HUES6 (cell line): Measurements from ENCODE around the gene NEUROG1.
A peak's percentile ranks its signal among the peaks of the same experiment; 100 is the strongest.

Source experiments
- H3K27ac ChIP-seq: 2 replicates; pipeline ENCODE4 v1.7.0; 2013; ENCODE audit warnings: low read depth, mild to moderate bottlenecking, low read length, inconsistent platforms
- H3K27me3 ChIP-seq: 2 replicates; pipeline ENCODE4 v1.6.1; 2013; ENCODE audit warnings: low read length; ENCODE audit not compliant: control insufficient read depth, insufficient read depth
- H3K36me3 ChIP-seq: 2 replicates; pipeline ENCODE4 v1.6.1; 2013; ENCODE audit warnings: low read length; ENCODE audit not compliant: control insufficient read depth, insufficient read depth
- H3K4me1 ChIP-seq: 2 replicates; pipeline ENCODE4 v1.6.1; 2013; ENCODE audit warnings: low read length; ENCODE audit not compliant: control insufficient read depth, insufficient read depth
- H3K4me3 ChIP-seq: 2 replicates; pipeline ENCODE4 v1.5.1; 2013; ENCODE audit warnings: low read depth, low read length
- H3K9ac ChIP-seq: one replicate; pipeline ENCODE4 v1.6.1; 2013; ENCODE audit warnings: mild to moderate bottlenecking, low read length
- H3K9me3 ChIP-seq: 2 replicates; pipeline ENCODE4 v1.6.1; 2013; ENCODE audit warnings: low read depth, low read length; ENCODE audit not compliant: control insufficient read depth, insufficient read depth

NEUROG1 gene

DNA sequence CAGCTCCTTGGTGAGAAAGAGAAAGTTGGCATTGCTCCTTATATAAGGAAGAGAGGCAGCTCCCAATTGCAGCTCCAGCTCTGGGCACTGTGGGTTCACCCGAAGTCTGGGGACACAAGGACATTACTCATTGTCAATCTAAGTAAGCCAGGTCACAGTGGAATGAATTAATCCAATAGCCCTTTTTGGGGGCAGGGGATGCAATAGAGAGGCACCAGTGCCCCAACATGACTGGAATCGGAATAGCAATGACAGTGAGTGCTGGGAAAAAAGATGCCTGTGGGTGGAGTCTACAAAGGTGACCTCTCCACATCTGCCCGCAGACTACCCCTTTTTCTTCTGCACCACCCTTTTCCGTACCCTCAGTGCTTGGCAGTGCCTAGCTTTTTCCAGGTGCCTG, 11.1 kb upstream of the NEUROG1 start:
- peaks cover 99% of the 10 kb centered on the region for H3K27me3 ChIP-seq

DNA sequence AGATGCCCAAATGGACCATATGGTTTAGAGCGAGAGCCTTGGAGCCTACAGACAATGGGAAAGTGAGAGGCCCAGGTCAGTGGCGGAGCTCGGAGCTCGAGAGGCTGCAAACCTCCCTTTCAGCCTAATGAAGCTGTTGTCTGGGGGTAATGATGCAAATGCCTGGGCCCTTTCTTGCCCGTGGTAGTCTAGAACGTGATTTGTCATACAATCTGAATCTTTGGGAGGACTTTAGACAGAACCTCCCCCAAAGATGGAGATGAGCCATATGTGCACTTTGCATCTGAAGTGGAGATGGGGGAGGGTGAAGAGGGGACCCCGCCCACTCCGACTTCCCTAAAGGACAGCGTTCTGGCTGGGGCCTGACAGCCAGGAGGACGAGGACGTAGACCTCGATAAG, 10.3 kb upstream of the NEUROG1 start:
- Histone ChIP-seq H3K27ac (no peak overlapping the region), H3K9ac (no peak overlapping the region), H3K36me3 (no peaks in the 10 kb centered on the region), H3K4me3 (no peak overlapping the region), H3K9me3 (no peaks in the 10 kb centered on the region), H3K4me1 (peaks cover 12% of the 10 kb centered on the region), H3K27me3 (peaks cover 100% of the 10 kb centered on the region)

More for the DNA sequence above, 11.1 kb upstream of the NEUROG1 start:
- H3K27ac ChIP-seq: no peak overlapping the region
- no peaks in the 10 kb centered on the region for H3K36me3 ChIP-seq
- no peak overlapping the region for H3K4me3 ChIP-seq
- H3K4me1 ChIP-seq: peaks cover 12% of the 10 kb centered on the region
- H3K9me3 ChIP-seq: no peaks in the 10 kb centered on the region
- no peak overlapping the region for H3K9ac ChIP-seq

- H3K4me3 ChIP-seq: peak overlapping the region; percentile 41
- H3K27ac ChIP-seq: no peak overlapping the region
- H3K4me1 ChIP-seq: peaks cover 12% of the 10 kb centered on the region
- H3K27me3 ChIP-seq: peaks cover 100% of the 10 kb centered on the region
- H3K36me3 ChIP-seq: no peaks in the 10 kb centered on the region
- no peaks in the 10 kb centered on the region for H3K9me3 ChIP-seq
- H3K9ac ChIP-seq: no peak overlapping the region
Measured at GRCh38 chr5:135545099-135545498, 9.3 kb upstream of the NEUROG1 start.

- Histone ChIP-seq H3K4me1 (peaks cover 12% of the 10 kb centered on the region), H3K36me3 (no peaks in the 10 kb centered on the region), H3K27ac (no peak overlapping the region), H3K9ac (no peak overlapping the region), H3K4me3 (peak overlapping the region; percentile 41), H3K9me3 (no peaks in the 10 kb centered on the region), H3K27me3 (peaks cover 100% of the 10 kb centered on the region)
Measured at GRCh38 chr5:135543485-135544304, 7.9 kb upstream of the NEUROG1 start.

GRCh38 chr5:135543001-135543484, 7.3 kb upstream of the NEUROG1 start:
- peak overlapping the region; percentile 32 for H3K4me3 ChIP-seq
- H3K27me3 ChIP-seq: peaks cover 100% of the 10 kb centered on the region
- no peak overlapping the region for H3K27ac ChIP-seq
- H3K4me1 ChIP-seq: peaks cover 12% of the 10 kb centered on the region
- no peaks in the 10 kb centered on the region for H3K36me3 ChIP-seq
- no peaks in the 10 kb centered on the region for H3K9me3 ChIP-seq
- no peak overlapping the region for H3K9ac ChIP-seq

GRCh38 chr5:135541807-135542502, 6.2 kb upstream of the NEUROG1 start:
- Histone ChIP-seq H3K9me3 (peaks cover 5% of the 10 kb centered on the region; the same call in 1 of the 2 replicates), H3K27me3 (peaks cover 100% of the 10 kb centered on the region), H3K27ac (no peak overlapping the region)

GRCh38 chr5:135539430-135540005, 3.8 kb upstream of the NEUROG1 start:
- H3K9ac ChIP-seq: no peak overlapping the region
- H3K4me3 ChIP-seq: no peak overlapping the region
- H3K27me3 ChIP-seq: peaks cover 100% of the 10 kb centered on the region
- H3K9me3 ChIP-seq: peaks cover 5% of the 10 kb centered on the region; the same call in 1 of the 2 replicates
- peaks cover 16% of the 10 kb centered on the region for H3K4me1 ChIP-seq
- no peak overlapping the region for H3K27ac ChIP-seq
- no peaks in the 10 kb centered on the region for H3K36me3 ChIP-seq

More at GRCh38 chr5:135541807-135542502, 6.2 kb upstream of the NEUROG1 start:
- no peaks in the 10 kb centered on the region for H3K36me3 ChIP-seq
- H3K4me1 ChIP-seq: peaks cover 12% of the 10 kb centered on the region
- no peak overlapping the region for H3K4me3 ChIP-seq
- H3K9ac ChIP-seq: no peak overlapping the region

DNA sequence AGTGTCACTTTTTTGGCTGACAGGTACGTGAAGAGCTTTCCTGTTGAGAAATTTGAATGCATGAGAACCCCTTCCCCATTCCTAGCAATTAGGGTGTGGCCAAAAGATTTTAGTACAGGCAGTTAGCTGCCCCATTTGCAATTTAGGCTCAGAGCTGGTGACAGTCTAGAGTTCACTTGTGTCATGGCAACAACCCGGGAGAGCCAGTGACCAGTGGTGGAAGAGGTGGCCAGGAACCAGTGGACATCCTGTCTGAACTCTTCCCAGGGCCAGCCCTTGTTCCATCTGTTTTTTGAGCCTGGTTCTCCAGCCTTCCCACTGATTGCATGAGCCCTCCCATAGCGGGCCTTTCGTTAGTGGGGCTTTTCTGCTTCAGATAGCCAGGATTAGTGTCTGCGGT, 2.5 kb upstream of the NEUROG1 start:
- Histone ChIP-seq H3K27me3 (peaks cover 100% of the 10 kb centered on the region), H3K36me3 (no peaks in the 10 kb centered on the region), H3K4me1 (peaks cover 25% of the 10 kb centered on the region), H3K27ac (no peak overlapping the region), H3K4me3 (no peak overlapping the region), H3K9me3 (peaks cover 5% of the 10 kb centered on the region; the same call in 1 of the 2 replicates), H3K9ac (no peak overlapping the region)

DNA sequence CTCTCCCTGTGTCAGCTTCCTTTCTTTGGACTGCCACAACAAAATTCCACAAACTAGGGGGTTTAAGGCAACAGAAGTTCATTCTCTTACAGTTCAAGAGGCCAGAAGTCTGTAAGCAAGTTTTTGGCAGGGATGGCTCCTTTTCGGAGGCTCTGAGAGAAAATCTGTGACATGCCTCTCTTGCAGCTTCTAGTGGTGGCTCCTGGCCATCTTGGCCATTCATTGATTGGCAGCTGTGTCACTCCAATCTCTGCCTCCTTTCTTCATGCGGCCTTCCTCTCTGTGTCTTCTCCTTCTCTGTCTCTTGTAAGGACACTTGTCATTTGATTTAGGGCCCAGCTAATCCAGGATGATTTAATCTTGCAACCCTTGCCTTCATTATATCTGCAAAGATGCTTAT, 2.0 kb upstream of the NEUROG1 start:
- Histone ChIP-seq H3K9me3 (peaks cover 5% of the 10 kb centered on the region; the same call in 1 of the 2 replicates), H3K27me3 (peaks cover 100% of the 10 kb centered on the region), H3K27ac (no peak overlapping the region), H3K4me3 (no peak overlapping the region), H3K9ac (no peak overlapping the region), H3K4me1 (peaks cover 25% of the 10 kb centered on the region), H3K36me3 (no peaks in the 10 kb centered on the region)

GRCh38 chr5:135537271-135537670, 1.5 kb upstream of the NEUROG1 start:
- Histone ChIP-seq H3K27ac (no peak overlapping the region), H3K9me3 (peaks cover 5% of the 10 kb centered on the region; the same call in 1 of the 2 replicates), H3K36me3 (no peaks in the 10 kb centered on the region), H3K4me1 (peaks cover 24% of the 10 kb centered on the region), H3K27me3 (peaks cover 100% of the 10 kb centered on the region), H3K4me3 (no peak overlapping the region), H3K9ac (no peak overlapping the region)
